Measurements from ENCODE around the gene C18orf63. TPM values are rescaled to one million over a fixed set of nuclear protein-coding genes. Genes with fewer than 3 reads are reported as not detected.
"Not testable (repeated sequence)": the region's sequence is repeated elsewhere in the genome, so short reads cannot be mapped to it uniquely, and the experiment has no call there.

C18orf63 gene
- polyA plus RNA-seq, 1 donor (not counting 4 experiments of a cell fraction or from before 2014, with no cell fraction given): not detected

- H2AFZ ChIP-seq (ENCODE audit: control insufficient read depth, low read length): no peak overlapping the region
- H3K36me3 ChIP-seq (ENCODE audit: control insufficient read depth in 2 of 2, extremely low read depth in 1 of 2, insufficient read depth in 2 of 2, low read length in 2 of 2): no peaks in the 10 kb centered on the region
- DNase-seq (ENCODE audit: low read depth, low spot score): no peak
- no peaks in the 10 kb centered on the region for H3K9me3 ChIP-seq (ENCODE audit: control insufficient read depth, low read depth, low read length)
- dilution Hi-C loops (cut with MboI; ENCODE audit: extremely low pct_ligation_motif_present, low sequenced_read_pairs): no loop called here
- no peaks in the 10 kb centered on the region for H3K4me1 ChIP-seq (ENCODE audit: control insufficient read depth, extremely low read depth, insufficient read depth, low read length)
- H4K20me1 ChIP-seq (ENCODE audit: control insufficient read depth, extremely low read depth, insufficient read depth, low read length): no peaks in the 10 kb centered on the region
- H3K9me1 ChIP-seq (ENCODE audit: control insufficient read depth, extremely low read depth, insufficient read depth, low read length): no peaks in the 10 kb centered on the region
- no peak overlapping the region for H3K4me2 ChIP-seq (ENCODE audit: control insufficient read depth, extremely low read depth, insufficient read depth, low read depth, low read length)
- H3K27me3 ChIP-seq (ENCODE audit: control insufficient read depth, extremely low read depth, insufficient read depth, low read length): no peaks in the 10 kb centered on the region
- no peak overlapping the region for H3K4me3 ChIP-seq (ENCODE audit: control insufficient read depth in 2 of 3, extremely low read depth in 1 of 3, insufficient read depth in 2 of 3, low read depth in 1 of 3, low read length in 3 of 3)
- H3K79me2 ChIP-seq (ENCODE audit: control insufficient read depth, insufficient read depth, low read length): no peaks in the 10 kb centered on the region
- no peak overlapping the region for H3K27ac ChIP-seq (ENCODE audit: control insufficient read depth, insufficient read depth, low read length)
- FAIRE-seq: peak; percentile 66
- no peak overlapping the region for H3K9ac ChIP-seq (ENCODE audit: control insufficient read depth, extremely low read depth, insufficient read depth, low read length)
- no peak for TF ChIP-seq EZH2 (IDR thresholded peaks at IDR 0.05; ENCODE audit: low read length)
- TF ChIP-seq, protein P1, sequence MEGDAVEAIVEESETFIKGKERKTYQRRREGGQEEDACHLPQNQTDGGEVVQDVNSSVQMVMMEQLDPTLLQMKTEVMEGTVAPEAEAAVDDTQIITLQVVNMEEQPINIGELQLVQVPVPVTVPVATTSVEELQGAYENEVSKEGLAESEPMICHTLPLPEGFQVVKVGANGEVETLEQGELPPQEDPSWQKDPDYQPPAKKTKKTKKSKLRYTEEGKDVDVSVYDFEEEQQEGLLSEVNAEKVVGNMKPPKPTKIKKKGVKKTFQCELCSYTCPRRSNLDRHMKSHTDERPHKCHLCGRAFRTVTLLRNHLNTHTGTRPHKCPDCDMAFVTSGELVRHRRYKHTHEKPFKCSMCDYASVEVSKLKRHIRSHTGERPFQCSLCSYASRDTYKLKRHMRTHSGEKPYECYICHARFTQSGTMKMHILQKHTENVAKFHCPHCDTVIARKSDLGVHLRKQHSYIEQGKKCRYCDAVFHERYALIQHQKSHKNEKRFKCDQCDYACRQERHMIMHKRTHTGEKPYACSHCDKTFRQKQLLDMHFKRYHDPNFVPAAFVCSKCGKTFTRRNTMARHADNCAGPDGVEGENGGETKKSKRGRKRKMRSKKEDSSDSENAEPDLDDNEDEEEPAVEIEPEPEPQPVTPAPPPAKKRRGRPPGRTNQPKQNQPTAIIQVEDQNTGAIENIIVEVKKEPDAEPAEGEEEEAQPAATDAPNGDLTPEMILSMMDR (optimal IDR thresholded peaks at IDR 0.05 in 1 of 3, IDR thresholded peaks at IDR 0.05 in 1 of 3, conservative IDR thresholded peaks at IDR 0.05 in 1 of 3; ENCODE audit: extremely low read depth in 1 of 3, insufficient read depth in 2 of 3, low read length in 3 of 3): no peak
Observed at GRCh38 chr18:74316257-74317170, 875 bp downstream of the C18orf63 start.

- H3K79me2 ChIP-seq (ENCODE audit: control insufficient read depth, insufficient read depth, low read length): no peaks in the 10 kb centered on the region
- H3K9ac ChIP-seq (ENCODE audit: control insufficient read depth, extremely low read depth, insufficient read depth, low read length): no peak overlapping the region
- H3K9me3 ChIP-seq (ENCODE audit: control insufficient read depth, low read depth, low read length): no peaks in the 10 kb centered on the region
- TF ChIP-seq, protein P1 (optimal IDR thresholded peaks at IDR 0.05 in 1 of 3, IDR thresholded peaks at IDR 0.05 in 1 of 3, conservative IDR thresholded peaks at IDR 0.05 in 1 of 3; ENCODE audit: extremely low read depth in 1 of 3, insufficient read depth in 2 of 3, low read length in 3 of 3): no peak
- no peak for TF ChIP-seq EZH2 (IDR thresholded peaks at IDR 0.05; ENCODE audit: low read length)
- H3K4me2 ChIP-seq (ENCODE audit: control insufficient read depth, extremely low read depth, insufficient read depth, low read depth, low read length): no peak overlapping the region
- H3K36me3 ChIP-seq (ENCODE audit: control insufficient read depth in 2 of 2, extremely low read depth in 1 of 2, insufficient read depth in 2 of 2, low read length in 2 of 2): no peaks in the 10 kb centered on the region
- H4K20me1 ChIP-seq (ENCODE audit: control insufficient read depth, extremely low read depth, insufficient read depth, low read length): no peaks in the 10 kb centered on the region
- H3K27ac ChIP-seq (ENCODE audit: control insufficient read depth, insufficient read depth, low read length): no peak overlapping the region
- H2AFZ ChIP-seq (ENCODE audit: control insufficient read depth, low read length): no peak overlapping the region
- no peaks in the 10 kb centered on the region for H3K27me3 ChIP-seq (ENCODE audit: control insufficient read depth, extremely low read depth, insufficient read depth, low read length)
- dilution Hi-C loops (cut with MboI; ENCODE audit: extremely low pct_ligation_motif_present, low sequenced_read_pairs): no loop called here
- no peaks in the 10 kb centered on the region for H3K4me1 ChIP-seq (ENCODE audit: control insufficient read depth, extremely low read depth, insufficient read depth, low read length)
- no peaks in the 10 kb centered on the region for H3K9me1 ChIP-seq (ENCODE audit: control insufficient read depth, extremely low read depth, insufficient read depth, low read length)
- H3K4me3 ChIP-seq (ENCODE audit: control insufficient read depth in 2 of 3, extremely low read depth in 1 of 3, insufficient read depth in 2 of 3, low read depth in 1 of 3, low read length in 3 of 3): no peak overlapping the region
- FAIRE-seq: no peak
- DNase-seq (ENCODE audit: low read depth, low spot score): no peak
Observed at GRCh38 chr18:74326231-74326630, 10.6 kb downstream of the C18orf63 start.

DNA sequence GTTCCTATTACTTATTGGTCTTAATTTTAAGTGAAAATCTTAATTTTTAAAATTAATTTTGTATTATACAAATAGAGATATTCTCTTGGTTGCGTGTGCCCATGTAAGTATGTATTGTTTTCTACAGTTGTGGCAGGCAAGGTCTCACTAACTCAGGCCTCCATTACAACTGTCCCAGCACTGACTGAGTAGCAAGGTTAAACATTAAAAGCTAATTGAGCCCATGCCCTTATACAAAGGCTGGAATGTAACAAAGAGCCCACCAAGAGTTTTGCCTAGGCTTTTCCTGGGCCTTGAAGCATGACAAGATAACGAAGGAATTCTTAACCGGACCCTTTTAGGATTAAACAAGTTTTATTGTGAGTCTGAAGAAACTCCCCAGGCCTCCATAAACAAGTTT lies 11.2 kb downstream of the C18orf63 start:
- H3K27me3 ChIP-seq (ENCODE audit: control insufficient read depth, extremely low read depth, insufficient read depth, low read length); H3K4me2 ChIP-seq (ENCODE audit: control insufficient read depth, extremely low read depth, insufficient read depth, low read depth, low read length); dilution Hi-C loops (cut with MboI; ENCODE audit: extremely low pct_ligation_motif_present, low sequenced_read_pairs); H3K4me1 ChIP-seq (ENCODE audit: control insufficient read depth, extremely low read depth, insufficient read depth, low read length); H3K9me3 ChIP-seq (ENCODE audit: control insufficient read depth, low read depth, low read length); FAIRE-seq; H3K79me2 ChIP-seq (ENCODE audit: control insufficient read depth, insufficient read depth, low read length); H3K9ac ChIP-seq (ENCODE audit: control insufficient read depth, extremely low read depth, insufficient read depth, low read length); H2AFZ ChIP-seq (ENCODE audit: control insufficient read depth, low read length); H4K20me1 ChIP-seq (ENCODE audit: control insufficient read depth, extremely low read depth, insufficient read depth, low read length); H3K9me1 ChIP-seq (ENCODE audit: control insufficient read depth, extremely low read depth, insufficient read depth, low read length); H3K36me3 ChIP-seq (ENCODE audit: control insufficient read depth in 2 of 2, extremely low read depth in 1 of 2, insufficient read depth in 2 of 2, low read length in 2 of 2); H3K4me3 ChIP-seq (ENCODE audit: control insufficient read depth in 2 of 3, extremely low read depth in 1 of 3, insufficient read depth in 2 of 3, low read depth in 1 of 3, low read length in 3 of 3); DNase-seq (ENCODE audit: low read depth, low spot score); H3K27ac ChIP-seq (ENCODE audit: control insufficient read depth, insufficient read depth, low read length): not testable (repeated sequence)

Measured in keratinocyte (primary cell).